Activated CD4-positive, alpha-beta T cell treated with anti-CD3 and anti-CD28 coated beads, Interleukin-2, amount 50 U/mL, for 48 hours (primary cell): ENCODE data around the gene WNT2.
"Not testable (repeated sequence)": the region's sequence is repeated elsewhere in the genome, so short reads cannot be mapped to it uniquely, and the experiment has no call there.

Experiments used
- DNase-seq, 2 experiments: peaks; one replicate each; pipeline ENCODE4 v3.0.0-alpha.2; 2020

WNT2 gene

DNA sequence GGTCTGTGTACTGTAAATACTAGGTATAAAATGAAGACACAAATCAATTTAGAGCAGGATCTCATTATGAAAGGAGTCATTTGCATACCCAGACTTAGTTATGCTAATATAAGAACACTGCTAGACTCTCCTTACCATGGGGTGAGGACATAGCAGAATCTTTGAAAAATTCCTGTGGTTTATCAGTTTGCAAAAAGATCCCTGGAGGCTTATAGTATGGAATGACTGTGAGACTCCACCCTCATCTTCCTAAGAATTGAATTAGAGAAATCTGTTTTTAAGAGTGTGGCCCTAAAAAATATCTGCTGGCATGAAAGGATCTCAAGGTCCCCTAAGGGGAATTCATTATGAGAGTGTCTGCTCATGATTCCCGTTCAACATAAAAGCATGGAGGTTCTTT, 63.2 kb downstream of the WNT2 start:
- no peak for DNase-seq

DNA sequence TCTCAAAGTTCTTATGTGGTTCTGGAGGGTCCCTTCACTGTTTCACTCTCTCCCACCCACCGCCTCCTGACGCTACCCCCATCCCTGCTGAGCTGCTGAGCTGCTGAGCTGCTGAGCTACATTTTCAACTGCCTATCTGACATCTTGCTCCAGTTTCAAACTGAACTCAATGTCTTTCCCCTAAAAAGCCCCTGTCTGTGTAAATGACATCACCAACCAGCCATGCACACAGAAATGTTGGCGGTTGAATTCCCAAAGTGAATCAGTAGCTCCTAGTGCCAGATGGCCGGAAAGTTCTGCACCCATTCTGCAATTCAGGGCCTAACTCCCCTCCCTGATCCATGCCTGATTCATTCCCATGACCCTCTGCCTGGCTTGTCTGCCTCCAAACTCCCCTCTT, 71.2 kb downstream of the WNT2 start:
- DNase-seq: no peak

DNA sequence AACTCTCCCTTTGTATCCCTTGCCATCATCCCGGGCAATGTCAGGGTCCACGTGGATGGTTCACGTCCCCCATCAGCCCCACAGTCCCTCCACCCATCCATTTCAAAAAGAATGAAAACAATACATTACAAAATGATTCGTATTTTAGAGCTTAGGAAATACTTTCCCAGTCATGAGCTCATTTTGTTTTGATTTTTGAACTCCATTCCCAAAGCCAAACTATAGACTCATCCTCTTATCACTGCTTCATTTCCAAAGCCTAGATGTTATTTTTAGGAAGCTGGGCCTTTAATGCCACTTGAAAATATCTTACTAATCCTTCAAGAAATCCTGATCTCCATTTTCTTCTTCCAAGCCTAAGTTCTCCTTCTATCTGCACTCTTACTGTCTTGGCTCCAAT, 72.1 kb downstream of the WNT2 start:
- DNase-seq: no peak

DNA sequence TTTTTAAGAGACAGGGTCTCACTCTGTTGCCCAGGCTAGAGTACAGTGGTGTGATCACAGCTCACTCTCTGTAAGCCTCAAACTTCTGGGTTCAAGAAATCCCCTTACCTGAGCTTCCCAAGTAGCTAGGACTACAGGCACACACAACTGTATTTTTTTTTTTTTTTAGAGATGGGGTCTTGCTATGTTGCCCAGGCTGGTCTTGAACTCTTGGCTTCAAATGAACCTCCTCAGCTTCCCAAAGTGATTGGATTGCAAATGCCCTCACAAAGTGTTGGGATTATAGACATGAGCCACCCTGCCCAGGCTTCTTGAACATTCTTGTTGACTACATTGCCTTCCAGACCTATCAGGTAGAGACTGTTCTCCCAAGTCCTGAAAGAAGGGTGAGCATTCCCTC, 72.6 kb downstream of the WNT2 start:
- DNase-seq: no peak

DNA sequence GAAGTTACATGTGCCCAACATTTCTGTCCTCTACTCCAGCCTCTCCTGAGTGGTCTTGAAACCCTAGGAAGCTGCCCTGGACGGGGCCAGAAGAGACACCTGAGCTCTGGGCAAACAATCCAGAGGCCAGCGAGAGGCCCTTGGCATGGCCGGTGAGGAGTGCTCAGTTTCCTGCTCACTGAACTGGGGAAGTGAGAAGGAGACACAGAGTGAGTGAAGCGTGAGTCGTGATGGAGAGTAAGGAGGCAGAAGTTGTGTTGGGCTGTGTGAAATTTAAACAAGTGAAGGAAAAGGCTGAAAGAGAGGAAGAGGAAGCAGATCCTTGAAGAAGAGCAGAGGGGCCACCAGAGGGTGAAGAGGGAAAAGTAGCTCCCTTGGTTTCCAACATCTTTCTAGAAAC, 73.2 kb downstream of the WNT2 start:
- DNase-seq: no peak

DNA sequence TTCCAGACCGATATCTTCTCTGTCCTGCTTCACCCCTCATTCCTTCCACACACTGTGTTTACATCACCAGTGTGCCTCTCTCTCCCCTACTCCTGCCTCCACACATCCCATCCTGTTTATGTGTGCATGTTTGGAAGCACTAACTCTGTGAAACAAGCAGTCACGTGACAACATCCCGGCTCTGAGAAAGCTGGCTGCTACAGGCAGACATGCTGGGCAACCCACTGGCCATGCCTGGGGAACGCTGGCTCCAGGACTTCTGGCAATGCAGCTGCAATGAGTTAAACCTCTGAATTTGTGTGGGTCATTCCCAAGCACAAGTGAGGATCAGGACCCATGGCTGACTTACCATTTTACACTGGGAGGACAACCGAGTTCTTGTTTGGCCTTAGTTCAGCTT, 74.0 kb downstream of the WNT2 start:
- no peak for DNase-seq

DNA sequence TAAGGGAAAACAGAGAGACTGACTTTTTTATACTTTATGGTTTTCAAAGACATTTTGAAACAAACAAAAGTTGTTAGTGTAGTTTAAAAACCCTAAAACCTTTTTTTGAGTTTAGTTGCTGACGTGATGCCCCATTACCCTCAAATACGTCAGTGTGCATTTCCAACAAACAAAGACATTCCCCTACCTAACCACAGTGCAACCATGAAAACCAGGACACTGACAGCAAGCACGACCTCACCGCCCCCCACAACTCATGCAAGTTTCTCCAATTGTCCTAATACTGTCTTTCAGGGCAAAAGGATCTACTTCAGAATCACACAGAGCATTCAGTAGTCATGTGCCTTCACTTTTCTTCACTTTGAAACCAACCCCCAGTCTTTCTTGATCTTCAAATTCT, 75.0 kb downstream of the WNT2 start:
- DNase-seq: no peak

DNA sequence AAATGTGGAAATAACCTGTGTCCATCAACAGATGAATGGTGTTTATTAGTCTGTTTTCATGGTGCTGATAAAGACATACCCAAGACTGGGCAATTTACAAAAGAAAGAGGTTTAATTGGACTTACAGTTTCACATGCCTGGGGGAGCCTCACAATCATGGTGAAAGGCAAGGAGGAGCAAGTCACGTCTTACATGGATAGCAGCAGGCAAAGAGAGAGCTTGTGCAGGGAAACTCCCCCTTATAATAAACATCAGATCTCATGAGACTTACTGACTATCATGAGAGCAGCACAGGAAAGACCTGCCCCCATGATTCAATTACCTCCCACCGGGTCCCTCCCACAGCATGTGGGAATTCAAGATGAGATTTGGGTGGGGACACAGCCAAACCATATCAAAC, 77.2 kb downstream of the WNT2 start:
- not testable (repeated sequence) for DNase-seq

DNA sequence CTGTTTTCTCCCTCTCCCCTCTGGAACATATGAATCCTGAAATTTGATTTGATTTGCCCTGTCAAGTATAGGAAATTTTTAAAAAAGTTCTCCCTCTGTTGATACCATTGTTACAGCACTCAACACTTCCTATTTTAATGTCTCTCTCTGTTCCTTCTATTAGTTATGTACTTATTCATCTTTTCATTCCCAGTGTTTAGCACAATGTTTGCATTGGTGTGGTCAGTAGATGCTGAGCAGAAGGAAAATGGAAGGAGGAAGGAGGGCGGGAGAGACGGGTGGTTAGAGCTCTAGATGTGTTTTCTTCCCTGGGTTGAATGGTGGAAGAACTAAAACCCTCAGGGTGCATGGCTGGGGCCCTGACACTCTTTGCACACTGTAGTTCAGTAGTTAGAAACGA, 79.5 kb downstream of the WNT2 start:
- DNase-seq: no peak

DNA sequence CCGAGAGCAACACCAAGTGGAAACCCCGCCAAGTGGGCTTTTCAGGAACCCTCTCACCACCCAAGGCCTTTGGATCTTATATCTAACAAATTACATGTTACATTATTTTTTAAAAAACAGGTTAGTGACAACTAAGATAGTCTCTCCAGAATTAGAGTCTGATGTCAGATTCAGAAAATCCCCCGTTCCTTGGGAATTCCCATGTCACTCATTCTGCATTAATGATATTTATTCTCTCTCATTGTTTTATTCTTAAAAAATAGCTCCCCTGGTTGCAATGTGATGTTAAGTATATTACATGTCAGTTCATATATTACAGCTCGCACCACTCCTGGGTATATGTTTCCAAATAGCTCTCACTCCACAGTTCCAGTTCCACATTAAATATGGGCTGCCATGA, 81.8 kb downstream of the WNT2 start:
- DNase-seq: no peak

DNA sequence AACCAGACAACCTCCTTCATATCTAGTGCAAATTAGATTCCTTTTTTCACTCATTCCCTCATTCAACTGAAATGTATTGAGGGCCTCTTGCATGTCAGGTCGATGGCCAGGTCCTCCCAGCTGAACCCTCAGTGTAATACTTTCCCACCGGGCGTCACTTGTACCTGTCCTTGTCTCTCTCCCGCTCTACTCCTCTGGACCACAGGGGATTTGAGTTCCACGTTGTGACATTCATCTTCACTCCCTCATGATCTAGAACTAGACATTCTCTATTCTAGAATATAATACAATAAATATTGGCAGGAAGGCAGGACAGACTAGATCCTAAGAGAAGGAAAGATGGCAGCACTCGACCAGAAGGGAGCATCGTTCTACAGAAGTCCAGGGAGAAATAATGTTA, 83.9 kb downstream of the WNT2 start:
- no peak for DNase-seq

DNA sequence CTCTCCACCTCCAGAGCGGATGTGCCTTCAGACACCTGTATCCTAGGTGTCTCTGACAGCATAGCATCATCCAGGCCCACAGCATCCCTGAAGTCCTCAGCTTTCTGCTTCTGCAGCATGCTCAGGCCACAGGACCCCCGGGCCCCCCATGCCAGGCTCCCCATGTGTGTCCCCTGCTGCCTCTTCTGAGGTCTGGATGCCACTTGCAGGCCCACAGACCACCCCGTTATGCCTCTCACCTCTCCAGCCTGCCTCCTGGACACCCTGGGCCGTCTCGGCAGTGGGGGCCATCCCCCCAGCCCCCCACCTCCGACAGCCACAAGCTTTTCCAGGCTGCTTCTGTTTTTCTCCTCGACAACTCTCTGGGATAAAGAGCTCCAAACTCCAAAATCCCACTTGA, 84.4 kb downstream of the WNT2 start:
- no peak for DNase-seq

DNA sequence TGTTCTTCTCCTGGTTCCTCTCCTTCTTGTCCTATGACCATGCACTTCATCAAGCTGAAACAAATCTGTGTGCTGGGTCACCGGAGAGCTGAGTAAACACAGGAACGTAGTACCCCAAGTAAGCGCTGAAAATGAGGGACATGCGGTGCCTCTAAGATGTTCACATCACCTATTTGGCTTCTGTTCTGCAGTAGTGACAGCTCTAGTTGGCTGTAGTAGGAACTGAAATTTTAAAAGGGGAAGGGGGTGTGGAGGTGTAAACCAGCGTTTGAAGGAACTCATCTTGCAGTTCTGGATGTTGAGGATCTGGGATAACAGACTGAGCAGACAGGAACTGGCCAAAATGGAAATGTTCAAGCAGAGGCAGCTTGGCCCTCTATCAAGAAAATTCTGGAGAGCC, 85.2 kb downstream of the WNT2 start:
- DNase-seq: no peak

DNA sequence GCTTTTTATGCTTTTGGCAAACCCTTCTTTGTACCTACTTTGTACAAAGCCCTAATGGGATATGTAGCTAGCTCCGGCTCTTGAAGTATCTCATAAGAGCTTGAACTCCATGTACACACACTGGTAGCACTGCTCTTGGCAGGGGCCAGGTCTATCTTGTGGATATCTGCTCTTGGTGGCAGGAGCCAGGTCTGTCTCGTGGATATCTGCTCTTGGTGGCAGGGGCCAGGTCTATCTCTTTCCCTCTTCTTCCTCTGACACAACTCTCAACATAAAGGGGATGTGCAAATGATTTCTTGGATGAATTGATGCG, 91.9 kb downstream of the WNT2 start:
- no peak for DNase-seq

DNA sequence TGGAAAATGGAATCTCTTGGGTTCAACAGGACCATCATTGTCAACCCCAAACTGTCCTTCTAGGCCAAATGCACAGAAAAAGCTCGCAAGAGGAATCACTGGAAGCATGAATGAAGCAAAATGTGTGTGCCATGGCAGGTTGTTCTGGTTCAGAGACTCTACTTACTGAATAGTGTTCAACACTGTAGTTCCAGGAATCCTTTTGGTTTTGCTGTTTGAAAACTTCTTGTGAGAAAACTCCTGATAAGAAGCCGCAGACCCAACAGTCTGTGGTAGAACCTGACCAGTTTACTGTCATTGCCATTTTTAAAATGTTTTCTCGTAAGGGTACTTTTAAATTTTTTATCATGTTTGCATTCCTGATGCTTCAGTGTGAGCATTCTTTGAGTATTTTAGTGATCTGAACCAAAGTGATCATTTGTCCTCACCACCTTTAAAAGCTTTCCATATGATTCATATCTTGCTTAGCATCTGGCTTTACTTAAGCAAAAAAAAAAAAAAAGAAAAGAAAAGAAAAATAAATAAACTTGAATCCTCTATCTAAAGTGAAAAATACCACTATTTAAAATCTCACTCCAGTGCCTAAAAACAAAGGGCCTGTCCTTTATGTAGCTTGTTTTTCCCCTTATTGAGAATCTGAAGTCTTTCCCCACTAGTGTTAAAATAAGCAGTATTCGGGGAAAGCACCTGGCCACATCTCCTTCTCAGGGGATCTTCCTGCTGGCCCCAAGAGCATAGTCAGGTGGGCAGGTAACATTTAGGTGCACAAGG, 92.4 kb downstream of the WNT2 start:
- DNase-seq: no peak

DNA sequence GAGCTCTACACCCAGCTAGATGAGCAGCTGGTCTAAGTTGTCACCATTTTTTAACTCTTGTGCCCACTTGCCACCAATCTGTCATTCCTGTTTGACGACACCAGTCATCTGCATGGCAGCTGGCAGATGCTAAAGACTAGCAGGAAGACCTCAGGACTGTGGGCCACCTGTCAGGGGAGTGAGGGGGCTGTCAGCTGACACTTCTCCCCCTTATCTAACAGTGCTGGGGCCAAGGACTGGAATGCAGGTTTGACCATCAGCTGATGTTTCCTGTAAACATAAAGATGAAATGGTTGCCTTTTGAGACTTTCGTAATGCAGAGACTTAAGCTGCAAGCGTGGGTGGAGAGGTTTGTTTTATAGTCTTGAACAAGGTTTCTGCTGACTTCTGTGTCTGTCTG, 93.5 kb downstream of the WNT2 start:
- DNase-seq: no peak

DNA sequence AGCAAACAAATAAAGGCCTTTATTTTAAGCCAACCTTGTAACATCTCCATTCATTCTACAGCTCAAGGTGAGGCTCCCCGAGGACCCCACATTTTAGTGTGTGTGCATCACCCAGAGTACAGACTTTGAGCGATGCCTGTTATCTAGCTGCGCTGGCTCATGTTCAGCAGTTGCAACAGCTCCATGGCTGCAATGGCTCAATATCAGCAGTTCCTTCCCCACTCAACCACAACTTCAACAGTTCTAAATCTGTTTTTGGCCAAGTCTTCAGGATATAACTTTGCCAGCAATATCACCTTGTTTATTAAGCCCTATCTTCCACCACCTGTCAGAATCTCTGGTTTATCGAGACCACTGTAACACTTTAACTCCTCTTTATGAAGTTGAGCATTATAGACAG, 95.8 kb downstream of the WNT2 start:
- DNase-seq: no peak

DNA sequence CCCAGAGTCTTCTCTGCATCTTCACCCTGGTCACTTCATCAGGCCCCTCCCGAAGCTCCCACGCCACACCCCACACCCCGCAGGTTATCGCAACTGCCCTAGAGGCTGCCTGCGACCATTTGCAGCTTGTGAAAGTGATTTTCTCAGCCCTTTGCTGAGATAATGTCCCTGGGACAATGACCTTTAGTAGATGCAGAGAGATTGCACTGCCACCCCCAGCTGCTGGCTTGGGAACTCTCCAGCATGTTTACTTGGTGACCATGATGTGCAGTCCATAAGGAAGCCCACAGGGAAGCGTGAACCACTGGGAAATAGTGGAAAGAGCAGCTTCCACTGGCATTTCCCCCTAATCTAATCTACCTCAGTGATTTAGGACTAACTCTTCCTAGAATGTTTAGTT, 97.3 kb downstream of the WNT2 start:
- no peak for DNase-seq
